Inferior parietal cortex (tissue), 1 donor: ENCODE data around the gene ZNF341.
"Not testable (repeated sequence)": the region's sequence is repeated elsewhere in the genome, so short reads cannot be mapped to it uniquely, and the experiment has no call there.

ENCODE experiments used
- DNase-seq: peaks from one replicate; pipeline ENCODE4 v3.0.0-alpha.2; 2016; ENCODE audit errors: extremely low spot score

Gene ZNF341

DNA sequence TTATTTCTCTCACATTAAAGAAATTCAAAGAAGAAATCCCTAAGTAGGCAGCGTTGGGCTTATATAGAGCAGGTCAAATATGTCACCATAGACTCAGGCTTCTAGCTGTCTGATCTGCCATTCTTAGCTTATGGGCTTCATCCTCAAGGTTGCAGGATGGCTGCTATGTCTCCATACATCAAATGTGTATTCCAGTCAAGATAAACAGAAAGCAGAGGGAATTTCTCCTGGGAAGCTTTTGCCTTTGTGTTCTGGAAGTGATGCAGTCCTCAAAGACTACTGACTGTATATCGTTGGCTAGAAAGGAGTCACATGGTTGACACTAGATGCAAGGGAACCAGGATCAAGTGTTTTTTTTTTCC is 36.0 kb downstream of the ZNF341 start:
- DNase-seq: no peak

DNA sequence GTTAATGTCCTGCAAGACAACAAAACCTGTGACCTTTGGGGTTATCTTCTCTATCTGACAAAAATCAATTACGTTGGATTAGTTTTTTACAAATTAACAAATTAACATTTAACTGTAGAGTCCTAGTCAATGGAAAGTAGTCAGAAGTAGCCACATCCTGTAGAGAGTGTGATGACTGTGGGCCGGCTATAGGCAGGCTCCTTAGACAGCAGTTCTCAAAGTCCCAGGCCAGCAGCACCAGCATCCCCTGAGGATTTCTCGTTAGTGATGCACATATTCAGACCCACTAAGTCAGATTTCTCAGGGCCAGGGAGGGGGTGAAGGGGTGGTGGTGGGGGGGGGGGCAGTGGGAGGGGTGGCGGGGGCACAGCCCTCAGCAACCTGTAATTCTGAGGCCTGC is 37.2 kb downstream of the ZNF341 start:
- DNase-seq: no peak

DNA sequence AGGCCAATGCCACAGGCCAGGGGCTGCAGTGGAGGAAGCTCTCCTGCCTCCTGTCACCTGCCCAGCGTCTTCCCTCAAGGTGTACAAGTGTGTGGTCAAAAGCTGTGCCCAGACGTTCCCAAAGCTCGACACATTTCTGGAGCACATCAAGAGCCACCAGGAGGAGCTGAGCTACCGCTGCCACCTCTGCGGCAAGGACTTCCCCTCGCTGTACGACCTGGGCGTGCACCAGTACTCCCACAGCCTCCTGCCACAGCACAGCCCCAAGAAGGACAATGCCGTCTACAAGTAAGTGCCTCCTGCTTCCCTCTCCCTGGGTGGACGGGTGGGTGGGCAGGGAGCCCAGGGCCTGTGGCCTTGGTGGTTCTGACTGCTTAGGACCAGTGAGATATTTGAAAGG is 38.2 kb downstream of the ZNF341 start:
- no peak for DNase-seq

DNA sequence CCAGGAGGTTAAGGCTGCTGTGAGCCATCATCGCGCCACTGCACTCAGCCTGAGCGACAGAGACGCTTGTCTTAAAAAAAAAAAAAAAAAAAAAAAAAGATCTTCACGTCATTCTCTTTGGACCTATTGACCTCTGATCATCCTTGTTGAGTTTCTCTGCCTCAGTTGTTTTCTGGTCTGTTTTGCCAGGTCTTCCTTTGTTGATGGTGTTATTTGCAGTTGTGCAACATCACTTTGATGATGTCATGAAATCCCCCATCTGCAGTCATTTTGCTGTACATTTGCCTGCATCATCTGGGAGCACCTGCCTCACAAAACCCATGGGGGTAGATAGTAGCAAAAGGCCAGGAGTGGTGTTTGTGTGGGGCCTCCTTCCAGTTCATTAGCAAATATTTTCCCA is 40.1 kb downstream of the ZNF341 start:
- no peak for DNase-seq

DNA sequence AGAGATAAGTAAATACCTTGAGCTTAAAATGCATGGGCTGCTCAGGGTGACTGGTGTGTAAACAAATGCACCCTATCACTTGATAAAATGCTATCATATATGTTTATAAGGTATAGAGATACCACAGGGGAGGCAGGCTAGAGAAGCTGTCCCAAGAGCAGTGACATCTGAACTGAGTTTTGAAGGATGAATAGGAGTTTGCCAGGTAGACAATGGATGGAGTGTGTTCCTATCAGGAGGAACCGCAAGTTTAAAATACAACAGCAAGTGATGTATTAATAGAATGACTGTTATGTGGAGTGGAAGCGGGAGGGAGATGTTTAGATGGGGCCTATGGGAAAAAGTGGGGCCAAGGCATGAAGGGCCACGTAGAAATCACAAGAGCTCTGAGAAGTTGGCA is 40.6 kb downstream of the ZNF341 start:
- no peak for DNase-seq

DNA sequence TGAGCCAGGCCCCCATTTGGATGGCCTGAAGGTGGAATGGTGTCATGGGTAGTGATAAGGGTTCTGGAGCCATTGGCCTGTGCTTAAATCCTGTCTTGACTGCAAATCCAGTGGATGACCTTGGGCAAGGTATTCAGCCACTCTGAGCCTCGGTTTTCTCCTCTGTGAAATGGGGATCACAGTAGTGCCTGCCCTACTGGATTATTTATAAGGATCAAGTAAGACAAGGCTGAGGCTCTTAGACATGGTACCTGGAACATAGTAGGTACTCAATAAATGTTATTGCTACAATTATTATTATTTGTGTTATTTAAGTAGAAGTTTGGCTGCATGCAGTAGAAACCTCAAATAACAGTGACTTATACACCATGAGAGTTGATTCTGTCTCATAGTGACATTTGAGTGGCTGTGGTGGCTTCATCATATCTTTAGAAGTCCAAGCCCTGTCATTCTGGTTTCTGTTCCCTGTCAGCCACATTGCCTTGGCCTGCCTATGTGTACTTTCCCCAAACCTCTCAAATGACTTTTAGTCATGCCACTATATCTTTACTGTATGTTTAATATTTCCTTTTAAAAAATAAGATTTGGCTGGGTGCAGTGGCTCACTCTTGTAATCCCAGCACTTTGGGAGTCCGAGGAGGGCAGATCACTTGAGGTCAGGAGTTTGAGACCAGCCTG is 41.8 kb downstream of the ZNF341 start:
- no peak for DNase-seq

DNA sequence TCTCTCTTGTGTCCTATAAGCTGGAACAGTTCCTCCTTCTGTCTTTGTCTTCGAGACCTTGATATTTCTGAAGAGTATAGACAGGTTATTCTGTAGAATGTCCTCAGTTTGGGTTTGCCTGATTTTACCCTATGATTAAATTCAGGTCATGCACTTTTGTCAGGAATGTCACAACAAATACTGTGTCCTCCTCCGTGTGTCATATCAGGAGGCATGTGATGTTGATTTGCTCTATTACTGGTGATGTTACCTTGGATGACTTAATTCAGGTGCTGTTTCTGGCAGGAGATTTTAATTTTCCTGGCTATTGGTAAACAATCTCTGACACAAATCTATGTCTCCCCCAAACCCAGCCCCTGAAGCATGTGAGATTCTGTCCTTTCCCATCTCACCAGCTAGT is 46.0 kb downstream of the ZNF341 start:
- no peak for DNase-seq

DNA sequence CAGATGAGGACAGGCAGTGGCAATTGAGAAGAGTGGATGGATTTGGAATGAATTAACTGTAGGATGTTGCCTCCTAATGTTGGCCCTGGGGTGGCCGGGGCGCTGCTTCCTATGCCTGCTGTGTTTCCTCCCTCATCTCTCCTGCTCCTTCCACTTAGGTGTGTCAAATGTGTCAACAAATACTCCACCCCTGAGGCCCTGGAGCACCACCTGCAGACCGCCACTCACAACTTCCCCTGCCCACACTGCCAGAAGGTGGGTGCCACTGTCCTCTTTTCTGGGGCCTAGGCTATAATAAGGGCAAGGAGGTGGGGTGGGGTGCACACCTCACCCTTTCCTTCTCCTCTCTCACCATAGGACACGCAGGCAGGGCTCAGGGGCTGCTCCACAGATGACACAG is 49.3 kb downstream of the ZNF341 start:
- DNase-seq: no peak

DNA sequence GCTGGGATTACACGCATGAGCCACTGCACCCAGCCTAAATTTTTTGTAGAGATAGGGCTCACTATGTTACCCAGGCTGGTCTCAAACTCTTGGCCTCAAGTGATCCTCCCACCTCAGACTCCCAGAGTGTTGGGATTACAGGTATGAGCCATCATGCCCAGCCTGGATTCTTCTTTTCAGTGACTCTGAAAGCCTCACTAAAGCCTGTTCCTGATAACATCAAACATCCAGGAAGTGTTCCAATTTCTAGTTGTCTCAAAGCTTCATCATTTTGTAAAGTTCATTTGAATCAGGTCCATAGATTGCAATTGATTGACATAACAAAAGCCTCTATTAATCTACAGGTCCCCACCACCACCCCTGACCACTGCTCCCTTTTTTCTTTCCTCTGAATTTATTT is 50.1 kb downstream of the ZNF341 start:
- DNase-seq: no peak

DNA sequence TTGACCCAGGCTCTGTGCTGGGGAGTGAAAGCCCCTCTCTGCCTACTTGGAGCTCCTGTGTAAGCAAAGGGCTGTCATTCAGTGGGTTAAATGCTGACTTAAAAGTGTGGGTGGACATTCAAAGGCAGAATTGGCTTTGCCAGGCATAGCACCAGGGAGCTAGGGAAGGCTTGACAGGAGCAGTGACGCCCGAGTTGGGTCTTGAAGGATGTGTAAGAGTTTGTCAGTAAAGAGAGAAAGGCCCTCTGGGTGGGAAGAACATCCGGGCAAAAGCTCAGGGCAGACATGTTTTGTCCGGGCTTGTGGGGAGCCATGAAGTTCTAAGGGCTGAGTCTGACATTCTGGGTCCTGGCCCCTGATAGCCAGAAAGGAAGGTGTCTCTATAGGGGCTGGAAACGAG is 51.5 kb downstream of the ZNF341 start:
- DNase-seq: no peak

DNA sequence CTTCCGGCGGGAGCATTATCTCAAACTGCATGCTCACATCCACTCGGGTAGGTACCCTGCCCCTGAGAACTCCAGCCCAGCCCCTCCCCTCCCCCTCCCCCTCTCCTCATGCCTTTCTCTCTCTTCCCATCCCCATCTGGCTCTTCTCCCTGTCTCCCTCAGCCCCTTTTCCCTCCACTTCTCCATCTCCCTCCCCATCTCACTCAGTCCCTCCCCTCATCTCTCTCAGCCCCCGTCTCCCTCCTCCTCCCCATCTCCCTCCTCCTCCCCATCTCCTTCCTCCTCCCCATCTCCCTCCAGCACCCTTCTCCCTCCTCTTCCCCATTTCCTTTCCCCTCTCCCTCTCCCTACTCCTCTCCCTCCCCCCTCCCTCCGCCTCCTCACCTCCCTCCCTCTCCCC is 52.0 kb downstream of the ZNF341 start:
- DNase-seq: no peak

DNA sequence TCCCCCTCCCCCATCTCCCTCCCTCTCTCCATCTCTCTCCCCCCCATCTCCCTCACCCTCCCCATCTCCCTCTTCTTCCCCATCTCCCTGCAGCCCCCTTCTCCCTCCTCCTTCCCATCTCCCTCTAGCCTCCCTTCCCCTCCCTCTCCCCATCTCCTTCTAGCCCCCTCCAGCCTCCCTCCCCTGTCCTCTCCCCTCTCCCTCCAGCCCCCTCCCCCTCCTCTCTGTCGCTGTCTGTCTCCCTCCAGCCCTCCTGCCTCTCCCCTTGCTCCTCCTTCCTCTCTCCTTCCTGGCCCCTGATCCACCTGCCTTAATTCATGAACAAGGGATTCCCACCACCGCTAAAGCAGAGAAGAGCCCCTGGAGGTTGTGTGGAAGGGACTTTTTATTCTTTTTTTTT is 52.4 kb downstream of the ZNF341 start:
- no peak for DNase-seq

DNA sequence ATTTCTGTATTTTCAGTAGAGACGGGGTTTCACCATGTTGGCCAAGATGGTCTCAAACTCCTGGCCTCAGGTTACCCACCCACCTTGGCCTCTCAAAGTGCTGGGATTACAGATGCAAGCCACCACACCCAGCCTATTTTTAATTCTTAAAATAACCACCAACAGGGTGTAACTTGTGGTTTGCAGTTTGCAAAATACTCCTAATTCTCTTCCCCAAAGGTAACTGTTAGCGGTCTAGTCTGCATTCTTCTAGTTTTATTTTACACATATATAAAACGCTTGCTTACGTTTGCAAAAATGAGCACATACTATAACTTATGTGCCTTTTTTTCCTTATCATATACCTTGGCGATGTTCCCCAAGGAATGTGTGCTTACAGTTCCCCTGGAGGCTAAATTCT is 53.7 kb downstream of the ZNF341 start:
- no peak for DNase-seq

DNA sequence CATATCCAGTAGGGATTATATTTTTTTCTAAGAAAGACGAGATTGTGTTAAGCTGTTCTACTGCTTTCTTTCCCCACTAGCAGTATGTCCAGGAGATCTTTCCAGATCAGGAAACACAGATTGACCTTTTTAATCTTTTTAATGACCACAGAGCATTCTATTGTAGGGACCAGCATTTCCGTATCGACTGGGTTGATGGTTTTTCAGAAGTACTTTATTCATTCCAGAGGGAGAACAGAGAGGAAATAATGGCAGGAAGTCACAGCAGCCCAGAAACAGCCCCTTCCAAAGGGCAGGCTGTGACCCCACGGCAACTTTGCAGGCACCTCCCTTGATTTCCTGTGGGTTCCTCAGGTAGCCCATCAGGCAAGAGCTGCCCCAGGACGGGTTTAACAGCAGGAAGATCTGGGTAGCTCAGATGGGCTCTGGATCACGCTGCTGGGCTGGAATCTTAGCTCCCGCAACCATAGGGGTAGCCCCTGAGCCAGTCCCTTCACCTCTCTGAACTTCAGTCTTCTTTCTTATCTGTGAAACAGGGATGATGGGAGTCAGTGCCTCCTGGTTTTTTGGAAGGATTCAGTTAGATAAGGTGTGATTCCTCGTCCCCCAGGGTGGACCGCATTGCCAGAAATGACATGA is 55.6 kb downstream of the ZNF341 start:
- DNase-seq: no peak

DNA sequence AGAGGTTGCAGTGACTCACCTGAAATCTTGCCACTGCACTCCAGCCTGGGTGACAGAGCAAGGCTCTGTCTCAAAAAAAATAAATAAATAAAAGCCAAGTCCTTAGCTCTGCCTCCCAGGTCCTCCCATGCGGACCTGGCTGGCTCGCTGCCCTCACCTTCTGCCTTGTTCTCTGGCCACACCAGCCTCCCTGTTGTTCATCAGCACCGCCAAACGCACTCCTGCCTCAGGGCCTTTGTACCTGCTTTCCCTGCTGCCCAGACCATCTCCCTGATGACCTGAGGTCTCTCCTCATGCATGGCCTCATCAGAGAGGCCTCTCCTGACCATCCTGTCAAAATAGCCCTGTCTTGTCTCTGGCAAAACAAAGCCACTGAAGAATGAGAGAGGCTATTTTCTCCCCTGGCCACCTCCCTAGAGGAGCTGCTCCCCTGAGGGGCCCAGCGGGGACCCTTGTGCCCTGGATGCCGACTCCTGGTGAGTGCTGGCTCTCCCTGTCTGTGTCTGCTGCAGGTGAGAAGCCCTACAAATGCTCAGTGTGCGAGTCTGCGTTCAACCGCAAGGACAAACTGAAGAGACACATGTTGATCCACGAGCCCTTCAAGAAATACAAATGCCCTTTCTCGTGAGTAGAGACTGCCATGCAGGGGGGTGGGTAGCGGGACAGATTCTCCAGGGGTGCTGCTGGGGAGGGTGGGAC is 56.7 kb downstream of the ZNF341 start:
- no peak for DNase-seq

DNA sequence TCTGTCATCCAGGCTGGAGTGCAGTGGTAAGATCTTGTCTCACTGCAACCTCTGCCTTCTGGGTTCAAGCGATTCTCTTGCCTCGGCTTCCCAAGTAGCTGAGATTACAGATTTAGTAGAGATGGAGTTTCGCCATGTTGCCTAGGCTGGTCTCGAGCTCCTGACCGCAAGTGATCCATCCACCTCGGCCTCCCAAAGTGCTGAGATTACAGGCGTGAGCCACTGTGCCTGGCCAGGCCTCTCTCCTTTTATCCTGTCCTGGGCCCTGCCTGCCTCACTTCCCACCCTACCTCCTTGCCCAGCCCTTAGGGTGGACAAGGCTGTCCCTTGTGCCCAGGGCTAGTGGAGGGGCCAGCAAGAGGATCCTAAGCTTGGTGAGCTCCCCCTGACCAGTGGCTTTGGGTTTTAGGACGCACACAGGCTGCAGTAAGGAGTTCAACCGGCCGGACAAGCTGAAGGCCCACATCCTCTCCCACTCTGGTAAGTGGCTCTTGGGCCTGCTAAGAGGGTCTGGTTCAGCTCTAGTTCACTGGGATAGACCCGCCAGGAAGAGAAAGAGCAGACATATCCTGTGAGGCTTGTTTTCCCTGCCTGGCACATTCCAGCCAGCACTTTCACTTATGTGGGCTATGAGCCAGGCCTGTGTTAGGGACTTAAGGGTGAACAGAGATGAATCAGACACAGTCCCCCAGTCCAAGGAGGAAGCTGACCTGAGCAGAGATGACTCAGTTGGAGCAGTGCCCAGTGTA is 57.5 kb downstream of the ZNF341 start:
- no peak for DNase-seq

DNA sequence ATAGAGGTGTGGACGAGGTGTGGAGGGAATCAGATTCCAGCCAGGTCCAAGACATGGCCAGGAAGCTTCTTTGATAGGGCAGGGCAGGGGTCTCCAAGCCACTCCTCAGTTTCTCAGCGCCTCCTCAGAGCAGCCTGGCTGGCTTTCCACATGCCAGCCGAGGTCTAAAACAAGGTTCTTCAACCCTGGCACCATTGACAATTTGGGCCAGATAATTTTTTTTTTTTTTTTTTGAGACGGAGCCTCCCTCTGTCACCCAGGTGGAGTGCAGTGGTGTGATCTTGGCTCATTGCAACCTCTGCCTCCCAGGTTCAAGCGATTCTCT is 58.0 kb downstream of the ZNF341 start:
- no peak for DNase-seq

DNA sequence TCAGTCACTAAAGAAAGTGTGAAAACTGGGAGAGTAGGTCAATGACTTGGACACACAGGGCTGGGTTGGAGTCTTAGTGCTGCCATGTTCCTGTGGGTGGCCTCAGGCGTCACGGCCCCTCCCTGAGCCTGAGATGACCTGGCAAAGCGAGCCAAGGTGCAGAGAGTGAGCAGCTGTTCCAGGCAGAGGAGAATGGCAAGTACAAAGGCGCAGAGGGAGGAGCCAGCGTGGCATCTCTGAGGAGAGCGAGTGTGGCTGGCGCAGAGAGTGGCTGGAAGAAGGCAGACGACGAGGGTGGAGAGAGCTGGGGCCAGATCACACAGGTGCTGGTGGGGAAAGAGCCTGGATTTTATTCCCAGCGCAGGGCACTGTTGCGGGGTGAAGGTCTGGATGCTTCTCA is 58.8 kb downstream of the ZNF341 start:
- no peak for DNase-seq

DNA sequence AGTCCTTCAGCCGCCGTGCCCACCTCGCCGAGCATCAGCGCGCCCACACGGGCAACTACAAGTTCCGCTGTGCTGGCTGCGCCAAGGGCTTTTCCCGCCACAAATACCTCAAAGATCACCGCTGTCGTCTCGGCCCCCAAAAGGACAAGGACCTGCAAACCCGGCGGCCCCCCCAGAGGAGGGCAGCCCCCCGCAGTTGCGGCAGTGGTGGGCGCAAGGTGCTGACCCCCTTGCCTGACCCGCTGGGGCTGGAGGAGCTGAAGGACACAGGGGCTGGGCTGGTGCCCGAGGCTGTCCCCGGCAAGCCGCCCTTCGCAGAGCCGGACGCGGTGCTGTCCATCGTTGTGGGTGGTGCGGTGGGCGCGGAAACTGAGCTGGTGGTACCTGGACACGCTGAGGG is 59.2 kb downstream of the ZNF341 start:
- DNase-seq: no peak

DNA sequence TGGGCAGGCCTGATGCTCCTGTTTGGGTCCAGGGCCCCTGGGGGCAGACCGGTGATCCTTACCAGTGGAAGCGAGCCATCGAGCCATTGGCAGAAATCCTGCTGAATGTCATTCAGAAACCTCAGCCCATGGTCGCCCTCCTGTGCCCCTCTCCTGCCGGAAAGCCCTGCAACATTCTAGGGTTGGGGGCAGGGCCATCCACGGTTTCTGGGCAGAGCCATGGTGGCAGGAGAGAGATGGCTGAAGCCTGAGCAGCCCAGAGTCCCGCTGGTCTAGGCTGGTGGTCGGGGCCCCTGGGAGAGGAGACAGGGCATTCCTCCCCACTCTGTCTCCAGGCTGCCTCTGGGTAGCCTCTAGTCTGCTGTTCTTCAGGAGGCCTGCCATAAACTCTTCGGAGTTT is 59.7 kb downstream of the ZNF341 start:
- no peak for DNase-seq

DNA sequence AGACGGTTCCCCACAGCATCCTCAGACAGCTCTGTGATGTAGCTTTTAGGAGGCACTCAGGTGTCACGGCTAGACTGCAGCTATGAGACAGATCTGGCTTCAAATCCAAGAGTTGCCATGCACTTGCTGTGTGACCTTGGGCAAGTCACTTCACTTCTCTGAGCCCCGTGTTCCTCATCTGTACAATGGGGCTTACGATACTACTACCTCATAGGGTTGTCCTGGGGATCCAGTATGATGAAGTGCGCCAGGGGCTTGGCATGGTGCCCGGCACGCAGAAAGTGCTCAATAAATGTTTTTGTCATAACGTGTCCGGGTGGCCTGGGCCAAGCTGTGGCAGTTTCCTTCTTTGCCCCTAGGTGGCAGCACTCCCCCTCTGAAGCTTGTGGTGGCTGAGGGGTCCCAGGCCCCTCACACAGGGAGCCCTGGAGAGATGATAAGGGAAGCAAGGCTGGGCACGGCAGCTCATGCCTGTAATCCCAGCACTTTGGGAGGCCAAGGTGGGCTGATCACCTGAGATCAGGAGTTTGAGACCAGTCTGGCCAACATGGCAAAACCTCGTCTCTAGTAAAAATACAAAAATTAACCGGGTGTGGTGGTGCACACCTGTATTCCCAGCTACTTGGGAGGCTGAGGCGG is 60.3 kb downstream of the ZNF341 start:
- DNase-seq: peak; percentile 17

DNA sequence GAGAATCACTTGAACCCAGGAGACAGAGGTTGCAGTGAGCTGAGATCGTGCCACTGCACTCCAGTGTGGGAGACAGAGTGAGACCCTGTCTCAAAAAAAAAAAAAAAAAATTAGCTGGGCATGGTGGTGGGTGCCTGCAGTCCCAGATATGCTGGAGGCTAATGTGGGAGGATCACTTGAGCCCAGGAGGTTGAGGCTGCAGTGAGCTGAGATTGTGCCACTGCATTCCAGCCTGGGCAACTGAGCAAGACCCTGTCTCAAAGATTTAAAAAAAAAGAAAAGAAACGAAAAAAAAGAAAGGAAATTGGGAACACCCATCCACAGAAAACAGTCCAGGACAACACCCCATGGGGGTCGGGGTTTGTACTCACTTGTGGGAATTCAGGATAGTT is 60.8 kb downstream of the ZNF341 start:
- DNase-seq: not testable (repeated sequence)
